Measurements from ENCODE around the gene CCNJ.

- TF ChIP-seq, protein P1, sequence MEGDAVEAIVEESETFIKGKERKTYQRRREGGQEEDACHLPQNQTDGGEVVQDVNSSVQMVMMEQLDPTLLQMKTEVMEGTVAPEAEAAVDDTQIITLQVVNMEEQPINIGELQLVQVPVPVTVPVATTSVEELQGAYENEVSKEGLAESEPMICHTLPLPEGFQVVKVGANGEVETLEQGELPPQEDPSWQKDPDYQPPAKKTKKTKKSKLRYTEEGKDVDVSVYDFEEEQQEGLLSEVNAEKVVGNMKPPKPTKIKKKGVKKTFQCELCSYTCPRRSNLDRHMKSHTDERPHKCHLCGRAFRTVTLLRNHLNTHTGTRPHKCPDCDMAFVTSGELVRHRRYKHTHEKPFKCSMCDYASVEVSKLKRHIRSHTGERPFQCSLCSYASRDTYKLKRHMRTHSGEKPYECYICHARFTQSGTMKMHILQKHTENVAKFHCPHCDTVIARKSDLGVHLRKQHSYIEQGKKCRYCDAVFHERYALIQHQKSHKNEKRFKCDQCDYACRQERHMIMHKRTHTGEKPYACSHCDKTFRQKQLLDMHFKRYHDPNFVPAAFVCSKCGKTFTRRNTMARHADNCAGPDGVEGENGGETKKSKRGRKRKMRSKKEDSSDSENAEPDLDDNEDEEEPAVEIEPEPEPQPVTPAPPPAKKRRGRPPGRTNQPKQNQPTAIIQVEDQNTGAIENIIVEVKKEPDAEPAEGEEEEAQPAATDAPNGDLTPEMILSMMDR (IDR thresholded peaks at IDR 0.05), result no peak
- TF ChIP-seq POLR2A (IDR thresholded peaks at IDR 0.05) (no peak), POLR2AphosphoS5 (IDR thresholded peaks at IDR 0.05) (no peak)
Observed at GRCh38 chr10:96075977-96076376, 32.6 kb downstream of the CCNJ start.
